GM12892 (cell line): ENCODE results near the gene KIAA0513.

Experiments used
- POLR2A ChIP-seq: IDR thresholded peaks from 2 replicates; pipeline ENCODE4 v1.6.1; 2011; ENCODE audit warnings: low read depth, low read length, control low read depth
- POLR2AphosphoS5 ChIP-seq: IDR thresholded peaks from 2 replicates; pipeline ENCODE4 v1.6.1; 2011; ENCODE audit warnings: low read depth, low read length, control low read depth
- TAF1 ChIP-seq: IDR thresholded peaks from 2 replicates; pipeline ENCODE4 v1.6.1; 2011; ENCODE audit warnings: low read depth, mild to moderate bottlenecking, control low read depth, low read length, borderline replicate concordance

- TF ChIP-seq POLR2A (no peak), POLR2AphosphoS5 (no peak), TAF1 (no peak)
Measured at GRCh38 chr16:85008271-85008670, 19.3 kb upstream of the KIAA0513 start.
